Measurements from ENCODE around the gene PEX5L. TPM values are rescaled to one million over a fixed set of nuclear protein-coding genes. Genes with fewer than 3 reads are reported as not detected.

PEX5L gene
- total and polyA plus RNA-seq, 10 of the 15 experiments (the other 5 are each of a cell fraction or from before 2014, with no cell fraction given), result 0.11 to 17.0 (median 0.50) TPM

DNA sequence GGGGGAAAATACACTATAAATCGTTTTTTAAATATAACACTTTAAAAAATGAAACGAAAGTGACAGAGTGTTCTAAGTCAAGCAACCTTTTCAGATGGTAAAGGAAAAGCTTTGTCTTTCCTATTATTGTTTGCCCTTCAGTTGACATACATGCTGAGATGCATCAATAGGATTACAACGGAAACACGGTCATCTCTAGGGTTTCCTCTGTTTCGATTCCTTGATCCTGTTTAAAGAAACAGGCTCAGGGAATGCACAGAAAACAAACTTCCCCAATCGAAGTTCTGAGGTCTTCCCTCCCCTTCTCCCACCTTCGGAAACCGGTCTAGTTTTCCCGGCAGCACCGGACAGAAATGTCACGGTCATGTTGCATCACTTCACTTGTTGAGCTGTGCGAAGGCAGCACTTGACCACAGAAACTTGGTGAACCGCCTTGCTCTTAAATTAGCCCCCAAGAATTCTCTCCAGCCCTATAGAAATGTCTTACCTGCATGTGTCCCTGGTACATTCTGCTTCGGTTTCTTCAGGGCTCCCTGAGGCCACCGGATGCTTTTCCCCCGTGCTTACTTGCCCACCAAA, 556 bp downstream of the PEX5L start:
- Histone ChIP-seq H3K27me3 (replicated peaks in 1 of 2; ENCODE audit: control insufficient read depth in 2 of 2, insufficient read depth in 2 of 2, low read length in 1 of 2) (0 out of 4 replicates have a peak, but pooled peaks cover 0 to 3% of the 10 kb centered on the region in 2 experiments), H3K4me2 (ENCODE audit: control insufficient read depth, insufficient read depth) (peak overlapping the region; percentile 99), H3K36me3 (ENCODE audit: control insufficient read depth in 2 of 2, insufficient read depth in 2 of 2, low read length in 1 of 2) (no peaks in the 10 kb centered on the region), H3K27ac (ENCODE audit: control insufficient read depth, insufficient read depth) (no peak overlapping the region), H3K4me3 (peak overlapping the region; percentile 65), H3K9ac (ENCODE audit: control insufficient read depth, insufficient read depth, low read length) (no peak overlapping the region), H3K4me1 (ENCODE audit: control insufficient read depth, insufficient read depth, low read length) (peaks cover 5% of the 10 kb centered on the region; the same call in 1 of the 2 replicates), H3K79me2 (ENCODE audit: control insufficient read depth, insufficient read depth, low read length) (no peaks in the 10 kb centered on the region), H2AFZ (ENCODE audit: control insufficient read depth, low read depth, low read length) (peak overlapping the region; percentile 60), H3K9me3 (replicated peaks; ENCODE audit: control insufficient read depth, insufficient read depth, low read length) (no peaks in the 10 kb centered on the region), H4K20me1 (ENCODE audit: control insufficient read depth, insufficient read depth) (no peaks in the 10 kb centered on the region)
- SMC1A ChIA-PET (ENCODE audit: uncharacterized antibody, unreplicated experiment), result interaction anchor here (0.7 to 2.0 kb wide), 11 partner anchors 10 to 107 kb away, joined by 3 to 9 read pairs (median 4); no protein-coding TSS in a partner anchor
- DNase-seq (ENCODE audit: low read depth, low spot score) (no peak), ATAC-seq (peak; percentile 81), FAIRE-seq (peak; percentile 7)
- intact Hi-C loops (cut with micrococcal nuclease; ENCODE audit: unreplicated experiment) (loop anchor here (5.0 kb wide), 2 partner anchors 79 to 561 kb away; no protein-coding TSS in a partner anchor), in situ Hi-C loops (cut with MboI) (no loop called here)
- POLR2A ChIA-PET, result interaction anchor here (0.6 kb wide), 1 partner anchor 551 kb away, joined by 3 read pairs; no protein-coding TSS in a partner anchor
- 11% methylated on average over 16 of the region's 16 CpGs for WGBS (ENCODE audit: insufficient coverage, insufficient replicate concordance, low lambda C conversion rate, missing lambda C conversion rate)
- TF ChIP-seq RUNX3 (IDR thresholded peaks at IDR 0.05; ENCODE audit: low read length) (peak; percentile 33; the same call in 1 of the 2 replicates), SIX5 (IDR thresholded peaks at IDR 0.05; ENCODE audit: low read depth, low read length, severe bottlenecking) (no peak), NFYA (IDR thresholded peaks at IDR 0.05; ENCODE audit: borderline replicate concordance, low read depth, low read length) (no peak), RBBP5 (conservative IDR thresholded peaks at IDR 0.05) (no peak), BRCA1 (IDR thresholded peaks at IDR 0.05; ENCODE audit: low read depth, low read length) (no peak), FOS (IDR thresholded peaks at IDR 0.05; ENCODE audit: borderline replicate concordance, extremely low read depth, insufficient read length) (no peak), ZZZ3 (IDR thresholded peaks at IDR 0.05; ENCODE audit: control insufficient read depth, insufficient read length, low read depth) (no peak), CEBPB (IDR thresholded peaks at IDR 0.05; ENCODE audit: borderline replicate concordance in 1 of 2, low read depth in 2 of 2, low read length in 2 of 2) (peak in 1 of 2 experiments; percentile 37; a peak in 1 of 4 replicates), ATF7 (IDR thresholded peaks at IDR 0.05; ENCODE audit: low read depth) (0 out of 2 replicates have a peak, but pooled peaks have one; percentile 18)
- TF ChIP-seq, protein P1, sequence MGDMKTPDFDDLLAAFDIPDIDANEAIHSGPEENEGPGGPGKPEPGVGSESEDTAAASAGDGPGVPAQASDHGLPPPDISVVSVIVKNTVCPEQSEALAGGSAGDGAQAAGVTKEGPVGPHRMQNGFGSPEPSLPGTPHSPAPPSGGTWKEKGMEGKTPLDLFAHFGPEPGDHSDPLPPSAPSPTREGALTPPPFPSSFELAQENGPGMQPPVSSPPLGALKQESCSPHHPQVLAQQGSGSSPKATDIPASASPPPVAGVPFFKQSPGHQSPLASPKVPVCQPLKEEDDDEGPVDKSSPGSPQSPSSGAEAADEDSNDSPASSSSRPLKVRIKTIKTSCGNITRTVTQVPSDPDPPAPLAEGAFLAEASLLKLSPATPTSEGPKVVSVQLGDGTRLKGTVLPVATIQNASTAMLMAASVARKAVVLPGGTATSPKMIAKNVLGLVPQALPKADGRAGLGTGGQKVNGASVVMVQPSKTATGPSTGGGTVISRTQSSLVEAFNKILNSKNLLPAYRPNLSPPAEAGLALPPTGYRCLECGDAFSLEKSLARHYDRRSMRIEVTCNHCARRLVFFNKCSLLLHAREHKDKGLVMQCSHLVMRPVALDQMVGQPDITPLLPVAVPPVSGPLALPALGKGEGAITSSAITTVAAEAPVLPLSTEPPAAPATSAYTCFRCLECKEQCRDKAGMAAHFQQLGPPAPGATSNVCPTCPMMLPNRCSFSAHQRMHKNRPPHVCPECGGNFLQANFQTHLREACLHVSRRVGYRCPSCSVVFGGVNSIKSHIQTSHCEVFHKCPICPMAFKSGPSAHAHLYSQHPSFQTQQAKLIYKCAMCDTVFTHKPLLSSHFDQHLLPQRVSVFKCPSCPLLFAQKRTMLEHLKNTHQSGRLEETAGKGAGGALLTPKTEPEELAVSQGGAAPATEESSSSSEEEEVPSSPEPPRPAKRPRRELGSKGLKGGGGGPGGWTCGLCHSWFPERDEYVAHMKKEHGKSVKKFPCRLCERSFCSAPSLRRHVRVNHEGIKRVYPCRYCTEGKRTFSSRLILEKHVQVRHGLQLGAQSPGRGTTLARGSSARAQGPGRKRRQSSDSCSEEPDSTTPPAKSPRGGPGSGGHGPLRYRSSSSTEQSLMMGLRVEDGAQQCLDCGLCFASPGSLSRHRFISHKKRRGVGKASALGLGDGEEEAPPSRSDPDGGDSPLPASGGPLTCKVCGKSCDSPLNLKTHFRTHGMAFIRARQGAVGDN (IDR thresholded peaks at IDR 0.05), result no peak
- TF ChIP-seq, protein P2, sequence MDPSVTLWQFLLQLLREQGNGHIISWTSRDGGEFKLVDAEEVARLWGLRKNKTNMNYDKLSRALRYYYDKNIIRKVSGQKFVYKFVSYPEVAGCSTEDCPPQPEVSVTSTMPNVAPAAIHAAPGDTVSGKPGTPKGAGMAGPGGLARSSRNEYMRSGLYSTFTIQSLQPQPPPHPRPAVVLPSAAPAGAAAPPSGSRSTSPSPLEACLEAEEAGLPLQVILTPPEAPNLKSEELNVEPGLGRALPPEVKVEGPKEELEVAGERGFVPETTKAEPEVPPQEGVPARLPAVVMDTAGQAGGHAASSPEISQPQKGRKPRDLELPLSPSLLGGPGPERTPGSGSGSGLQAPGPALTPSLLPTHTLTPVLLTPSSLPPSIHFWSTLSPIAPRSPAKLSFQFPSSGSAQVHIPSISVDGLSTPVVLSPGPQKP (IDR thresholded peaks at IDR 0.05; ENCODE audit: low read depth, low read length), result no peak
- TF ChIP-seq, protein P3, sequence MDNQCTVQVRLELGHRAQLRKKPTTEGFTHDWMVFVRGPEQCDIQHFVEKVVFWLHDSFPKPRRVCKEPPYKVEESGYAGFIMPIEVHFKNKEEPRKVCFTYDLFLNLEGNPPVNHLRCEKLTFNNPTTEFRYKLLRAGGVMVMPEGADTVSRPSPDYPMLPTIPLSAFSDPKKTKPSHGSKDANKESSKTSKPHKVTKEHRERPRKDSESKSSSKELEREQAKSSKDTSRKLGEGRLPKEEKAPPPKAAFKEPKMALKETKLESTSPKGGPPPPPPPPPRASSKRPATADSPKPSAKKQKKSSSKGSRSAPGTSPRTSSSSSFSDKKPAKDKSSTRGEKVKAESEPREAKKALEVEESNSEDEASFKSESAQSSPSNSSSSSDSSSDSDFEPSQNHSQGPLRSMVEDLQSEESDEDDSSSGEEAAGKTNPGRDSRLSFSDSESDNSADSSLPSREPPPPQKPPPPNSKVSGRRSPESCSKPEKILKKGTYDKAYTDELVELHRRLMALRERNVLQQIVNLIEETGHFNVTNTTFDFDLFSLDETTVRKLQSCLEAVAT (IDR thresholded peaks at IDR 0.05), result 0 out of 2 replicates have a peak, but pooled peaks have one; percentile 25
- CTCF ChIA-PET, result interaction anchor here (0.6 to 2.0 kb wide), 10 partner anchors 9 to 224 kb away, joined by 3 to 13 read pairs (median 3); no protein-coding TSS in a partner anchor
- RAD21 ChIA-PET (ENCODE audit: unreplicated experiment), result interaction anchor here (0.6 to 1.7 kb wide), 6 partner anchors 17 to 214 kb away, joined by 3 to 7 read pairs (median 4); no protein-coding TSS in a partner anchor
- no TSS peak for BruUV-seq (replicated peaks)
